Stimulated activated CD4-positive, alpha-beta T cell treated with anti-CD3 and anti-CD28 coated beads, Interleukin-15, amount 100 ng/mL, for 48 hours (primary cell): ENCODE data around the gene AFAP1.

Experiments
- DNase-seq, 2 donors: peaks; one replicate each; pipeline ENCODE4 v3.0.0-alpha.2; 2020; ENCODE audit warnings: low read depth in 2 of 2

AFAP1 gene

GRCh38 chr4:7755561-7755960, 184.1 kb downstream of the AFAP1 start:
- DNase-seq: no peak

- DNase-seq: no peak
Measured at GRCh38 chr4:7754565-7755262, 184.9 kb downstream of the AFAP1 start.

- no peak for DNase-seq
Measured at GRCh38 chr4:7753931-7754465, 185.7 kb downstream of the AFAP1 start.

GRCh38 chr4:7753271-7753670, 186.4 kb downstream of the AFAP1 start:
- no peak for DNase-seq

GRCh38 chr4:7752649-7753048, 187.0 kb downstream of the AFAP1 start:
- DNase-seq: no peak

GRCh38 chr4:7750972-7751371, 188.7 kb downstream of the AFAP1 start:
- no peak for DNase-seq

- DNase-seq: no peak
Measured at GRCh38 chr4:7750523-7750922, 189.1 kb downstream of the AFAP1 start.

GRCh38 chr4:7747566-7747965, 192.1 kb downstream of the AFAP1 start:
- DNase-seq: no peak

- no peak for DNase-seq
Measured at GRCh38 chr4:7747062-7747385, 192.6 kb downstream of the AFAP1 start.

- DNase-seq: no peak
Measured at GRCh38 chr4:7746351-7747061, 193.2 kb downstream of the AFAP1 start.

GRCh38 chr4:7745301-7745885, 194.3 kb downstream of the AFAP1 start:
- no peak for DNase-seq

GRCh38 chr4:7744142-7744804, 195.4 kb downstream of the AFAP1 start:
- DNase-seq: no peak

- no peak for DNase-seq
Measured at GRCh38 chr4:7742807-7743280, 196.8 kb downstream of the AFAP1 start.

GRCh38 chr4:7741946-7742806, 197.5 kb downstream of the AFAP1 start:
- DNase-seq: no peak

- DNase-seq: no peak
Measured at GRCh38 chr4:7740866-7741525, 198.7 kb downstream of the AFAP1 start.

- no peak for DNase-seq
Measured at GRCh38 chr4:7739918-7740865, 199.5 kb downstream of the AFAP1 start.

GRCh38 chr4:7739077-7739917, 200.4 kb downstream of the AFAP1 start:
- DNase-seq: no peak

GRCh38 chr4:7738458-7739076, 201.1 kb downstream of the AFAP1 start:
- DNase-seq: no peak
